ENCODE data around the gene MGST2.

Gene MGST2

GRCh38 chr4:139704915-139705485 lies 39.4 kb downstream of the MGST2 start:
- DNase-seq (ENCODE audit: low read depth) = no peak

GRCh38 chr4:139709660-139710059 lies 44.0 kb downstream of the MGST2 start:
- DNase-seq (ENCODE audit: low read depth) = no peak

GRCh38 chr4:139710073-139710472 lies 44.5 kb downstream of the MGST2 start:
- DNase-seq (ENCODE audit: low read depth) = no peak

GRCh38 chr4:139711461-139711860 lies 45.8 kb downstream of the MGST2 start:
- no peak for DNase-seq (ENCODE audit: low read depth)

- no peak for DNase-seq (ENCODE audit: low read depth)
Measured at GRCh38 chr4:139712882-139713281, 47.3 kb downstream of the MGST2 start.

- no peak for DNase-seq (ENCODE audit: low read depth)
Measured at GRCh38 chr4:139715746-139716391, 50.2 kb downstream of the MGST2 start.

- DNase-seq (ENCODE audit: low read depth) = no peak
Measured at GRCh38 chr4:139718358-139718757, 52.7 kb downstream of the MGST2 start.

- DNase-seq (ENCODE audit: low read depth) = no peak
Measured at GRCh38 chr4:139718833-139719232, 53.2 kb downstream of the MGST2 start.

GRCh38 chr4:139719381-139720101 lies 53.9 kb downstream of the MGST2 start:
- no peak for DNase-seq (ENCODE audit: low read depth)

- no peak for DNase-seq (ENCODE audit: low read depth)
Measured at GRCh38 chr4:139720806-139721205, 55.2 kb downstream of the MGST2 start.

- DNase-seq (ENCODE audit: low read depth) = no peak
Measured at GRCh38 chr4:139721789-139722188, 56.2 kb downstream of the MGST2 start.

GRCh38 chr4:139725236-139725635 lies 59.6 kb downstream of the MGST2 start:
- no peak for DNase-seq (ENCODE audit: low read depth)

GRCh38 chr4:139726615-139727014 lies 61.0 kb downstream of the MGST2 start:
- DNase-seq (ENCODE audit: low read depth) = no peak

- no peak for DNase-seq (ENCODE audit: low read depth)
Measured at GRCh38 chr4:139728146-139728545, 62.5 kb downstream of the MGST2 start.

- no peak for DNase-seq (ENCODE audit: low read depth)
Measured at GRCh38 chr4:139728840-139729239, 63.2 kb downstream of the MGST2 start.

- no peak for DNase-seq (ENCODE audit: low read depth)
Measured at GRCh38 chr4:139732991-139733570, 67.5 kb downstream of the MGST2 start.

- no peak for DNase-seq (ENCODE audit: low read depth)
Measured at GRCh38 chr4:139734201-139734874, 68.7 kb downstream of the MGST2 start.

GRCh38 chr4:139734875-139735380 lies 69.3 kb downstream of the MGST2 start:
- no peak for DNase-seq (ENCODE audit: low read depth)

GRCh38 chr4:139735381-139736273 lies 70.0 kb downstream of the MGST2 start:
- no peak for DNase-seq (ENCODE audit: low read depth)

GRCh38 chr4:139736274-139736660 lies 70.6 kb downstream of the MGST2 start:
- no peak for DNase-seq (ENCODE audit: low read depth)

- no peak for DNase-seq (ENCODE audit: low read depth)
Measured at GRCh38 chr4:139736661-139737060, 71.0 kb downstream of the MGST2 start.
